Measurements from ENCODE around the gene POU3F1. TPM values are rescaled to one million over a fixed set of nuclear protein-coding genes. Genes with fewer than 3 reads are reported as not detected.

POU3F1 gene
- total and polyA plus RNA-seq, 3 experiments from 2014 or later, result 0.09 to 0.57 (median 0.44) TPM

- ChIA-PET CTCF (interaction anchor here (1.0 kb wide), 3 partner anchors 10 to 39 kb away, joined by 3 to 4 read pairs (median 3); no protein-coding TSS in a partner anchor), POLR2A (interaction anchor here (0.6 to 1.4 kb wide), 2 partner anchors 15 to 16 kb away, joined by 3 to 4 read pairs; partner anchors contain the start of gene POU3F1)
- Histone ChIP-seq H3K9me3 (ENCODE audit: low read length) (no peaks in the 10 kb centered on the region), H3K27me3 (ENCODE audit: insufficient read depth, low read length, poor library complexity, severe bottlenecking) (no peaks in the 10 kb centered on the region), H3K4me1 (ENCODE audit: insufficient read depth, low read length) (peaks cover 29% of the 10 kb centered on the region), H3K36me3 (ENCODE audit: insufficient read depth, low read length) (peaks cover 1% of the 10 kb centered on the region), H3K27ac (ENCODE audit: low read depth, low read length) (no peak overlapping the region), H3K4me3 (ENCODE audit: low read length) (no peak overlapping the region)
- Mint-ChIP-seq H3K27me3 (peaks cover 0 to 3% of the 10 kb centered on the region in 2 donors), H3K4me1 (peaks cover 32 to 50% (median 38%) of the 10 kb centered on the region in 3 donors), H3K36me3 (peaks cover 0 to 9% (median under 1%) of the 10 kb centered on the region in 3 donors), H3K4me3 (peak overlapping the region in 6 of 7 donors; percentile 13 to 69 (median 58)), H3K27ac (peak overlapping the region in 7 of 8 donors; percentile 26 to 83 (median 62)), H3K9me3 (peaks cover 0 to 1% (median 0%) of the 10 kb centered on the region in 5 donors)
- DNase-seq, result no peak
These were observed 15.7 kb downstream of the POU3F1 start for GRCh38 chr1:38030596-38031512.

- no peak overlapping the region for H3K27ac ChIP-seq (ENCODE audit: low read depth, low read length)
- POLR2A ChIA-PET, result interaction anchor here (0.6 to 1.4 kb wide), 2 partner anchors 16 to 17 kb away, joined by 3 to 4 read pairs; partner anchors contain the start of gene POU3F1
- no peaks in the 10 kb centered on the region for H3K9me3 ChIP-seq (ENCODE audit: low read length)
- H3K4me1 ChIP-seq (ENCODE audit: insufficient read depth, low read length), result peaks cover 29% of the 10 kb centered on the region
- Mint-ChIP-seq H3K4me1 (peaks cover 32 to 50% (median 38%) of the 10 kb centered on the region in 3 donors), H3K4me3 (peak overlapping the region in 6 of 7 donors; percentile 51 to 77 (median 62)), H3K27me3 (peaks cover 0 to 3% of the 10 kb centered on the region in 2 donors), H3K27ac (peak overlapping the region in 7 of 8 donors; percentile 62 to 85 (median 83)), H3K9me3 (no peaks in the 10 kb centered on the region), H3K36me3 (peaks cover 0 to 19% (median 5%) of the 10 kb centered on the region in 3 donors)
- CTCF ChIA-PET, result interaction anchor here (1.0 kb wide), 3 partner anchors 11 to 40 kb away, joined by 3 to 4 read pairs (median 3); no protein-coding TSS in a partner anchor
- no peaks in the 10 kb centered on the region for H3K27me3 ChIP-seq (ENCODE audit: insufficient read depth, low read length, poor library complexity, severe bottlenecking)
- H3K36me3 ChIP-seq (ENCODE audit: insufficient read depth, low read length), result peaks cover 11% of the 10 kb centered on the region
- peak in 3 of 5 donors; percentile 27 to 70 (median 56) for DNase-seq
- no peak overlapping the region for H3K4me3 ChIP-seq (ENCODE audit: low read length)
These were observed 16.7 kb downstream of the POU3F1 start for GRCh38 chr1:38029685-38030511.

- no peak for DNase-seq
- H3K27me3 Mint-ChIP-seq, result peaks cover 0 to 2% of the 10 kb centered on the region in 2 donors
- H3K27ac Mint-ChIP-seq, result peak overlapping the region in 4 of 8 donors; percentile 22 to 86 (median 50)
- Histone ChIP-seq H3K27ac (ENCODE audit: low read depth, low read length) (no peak overlapping the region), H3K27me3 (ENCODE audit: insufficient read depth, low read length, poor library complexity, severe bottlenecking) (no peaks in the 10 kb centered on the region), H3K4me1 (ENCODE audit: insufficient read depth, low read length) (peaks cover 29% of the 10 kb centered on the region), H3K36me3 (ENCODE audit: insufficient read depth, low read length) (peaks cover 13% of the 10 kb centered on the region), H3K4me3 (ENCODE audit: low read length) (no peak overlapping the region), H3K9me3 (ENCODE audit: low read length) (no peaks in the 10 kb centered on the region)
- H3K36me3 Mint-ChIP-seq, result peaks cover 0 to 24% (median 7%) of the 10 kb centered on the region in 3 donors
- H3K4me1 Mint-ChIP-seq, result peaks cover 32 to 50% (median 38%) of the 10 kb centered on the region in 3 donors
- H3K4me3 Mint-ChIP-seq, result peak overlapping the region in 2 of 7 donors; percentile 24 to 36
- H3K9me3 Mint-ChIP-seq, result no peaks in the 10 kb centered on the region
- CTCF ChIA-PET, result no interaction called here
- POLR2A ChIA-PET, result no interaction called here
These were observed 17.4 kb downstream of the POU3F1 start for GRCh38 chr1:38029081-38029681.

GRCh38 chr1:38028671-38029070 is 17.9 kb downstream of the POU3F1 start:
- Histone ChIP-seq H3K4me1 (ENCODE audit: insufficient read depth, low read length) (peaks cover 29% of the 10 kb centered on the region), H3K9me3 (ENCODE audit: low read length) (no peaks in the 10 kb centered on the region), H3K27ac (ENCODE audit: low read depth, low read length) (no peak overlapping the region), H3K27me3 (ENCODE audit: insufficient read depth, low read length, poor library complexity, severe bottlenecking) (no peaks in the 10 kb centered on the region), H3K36me3 (ENCODE audit: insufficient read depth, low read length) (peaks cover 13% of the 10 kb centered on the region), H3K4me3 (ENCODE audit: low read length) (no peak overlapping the region)
- Mint-ChIP-seq H3K4me3 (peak overlapping the region in 4 of 7 donors; percentile 1 to 53 (median 28)), H3K9me3 (no peaks in the 10 kb centered on the region), H3K27ac (peak overlapping the region; percentile 22 to 86 (median 52)), H3K27me3 (no peaks in the 10 kb centered on the region), H3K36me3 (peaks cover 0 to 29% (median 10%) of the 10 kb centered on the region in 3 donors), H3K4me1 (peaks cover 32 to 50% (median 38%) of the 10 kb centered on the region in 3 donors)
- ChIA-PET CTCF (interaction anchor here (1.5 kb wide), 1 partner anchor 9 kb away, joined by 5 read pairs; no protein-coding TSS in a partner anchor), POLR2A (no interaction called here)
- DNase-seq, result no peak

GRCh38 chr1:38028105-38028591 is 18.4 kb downstream of the POU3F1 start:
- H3K4me1 Mint-ChIP-seq, result peaks cover 32 to 50% (median 38%) of the 10 kb centered on the region in 3 donors
- DNase-seq, result peak in 1 of 5 donors; percentile 52
- POLR2A ChIA-PET, result no interaction called here
- no peaks in the 10 kb centered on the region for H3K9me3 ChIP-seq (ENCODE audit: low read length)
- no peaks in the 10 kb centered on the region for H3K27me3 Mint-ChIP-seq
- H3K36me3 Mint-ChIP-seq, result peaks cover 0 to 33% (median 10%) of the 10 kb centered on the region in 3 donors
- H3K27ac ChIP-seq (ENCODE audit: low read depth, low read length), result no peak overlapping the region
- peaks cover 18% of the 10 kb centered on the region for H3K36me3 ChIP-seq (ENCODE audit: insufficient read depth, low read length)
- H3K27me3 ChIP-seq (ENCODE audit: insufficient read depth, low read length, poor library complexity, severe bottlenecking), result no peaks in the 10 kb centered on the region
- no peak overlapping the region for H3K4me3 ChIP-seq (ENCODE audit: low read length)
- CTCF ChIA-PET, result interaction anchor here (0.6 to 1.5 kb wide), 3 partner anchors 9 to 806 kb away, joined by 3 to 5 read pairs (median 3); no protein-coding TSS in a partner anchor
- H3K9me3 Mint-ChIP-seq, result no peaks in the 10 kb centered on the region
- no peak overlapping the region for H3K4me3 Mint-ChIP-seq
- peaks cover 29% of the 10 kb centered on the region for H3K4me1 ChIP-seq (ENCODE audit: insufficient read depth, low read length)
- peak overlapping the region; percentile 3 to 87 (median 72) for H3K27ac Mint-ChIP-seq

GRCh38 chr1:38027201-38028104 is 19.1 kb downstream of the POU3F1 start:
- no peak overlapping the region for H3K4me3 ChIP-seq (ENCODE audit: low read length)
- peaks cover 24% of the 10 kb centered on the region for H3K36me3 ChIP-seq (ENCODE audit: insufficient read depth, low read length)
- ChIA-PET POLR2A (no interaction called here), CTCF (interaction anchor here (0.6 to 1.5 kb wide), 5 partner anchors 8 to 807 kb away, joined by 3 to 5 read pairs (median 3); no protein-coding TSS in a partner anchor)
- H3K36me3 Mint-ChIP-seq, result peaks cover 0 to 40% (median 14%) of the 10 kb centered on the region in 3 donors
- H3K4me3 Mint-ChIP-seq, result no peak overlapping the region
- H3K9me3 ChIP-seq (ENCODE audit: low read length), result no peaks in the 10 kb centered on the region
- H3K27me3 ChIP-seq (ENCODE audit: insufficient read depth, low read length, poor library complexity, severe bottlenecking), result no peaks in the 10 kb centered on the region
- H3K9me3 Mint-ChIP-seq, result no peaks in the 10 kb centered on the region
- H3K27me3 Mint-ChIP-seq, result no peaks in the 10 kb centered on the region
- no peak for DNase-seq
- peaks cover 29% of the 10 kb centered on the region for H3K4me1 ChIP-seq (ENCODE audit: insufficient read depth, low read length)
- peaks cover 32 to 50% (median 38%) of the 10 kb centered on the region in 3 donors for H3K4me1 Mint-ChIP-seq
- no peak overlapping the region for H3K27ac ChIP-seq (ENCODE audit: low read depth, low read length)
- peak overlapping the region; percentile 3 to 87 (median 68) for H3K27ac Mint-ChIP-seq

Data from CD8-positive, alpha-beta memory T cell (primary cell).